Sigmoid colon (tissue), 4 donors: Measurements from ENCODE around the gene NMNAT3.

Experiments used
- EP300 ChIP-seq, 4 donors: sonication (generic); formaldehyde crosslinking; IDR thresholded peaks; one replicate each; pipeline ENCODE4 v1.6.1; 2017; ENCODE audit warnings: antibody characterized with exemption in 4 of 4
- POLR2A ChIP-seq, 2 donors: fragments of 450-650 bp; IDR thresholded peaks; one replicate each; pipeline ENCODE4 v1.6.1; 2016; ENCODE audit warnings: antibody characterized with exemption in 2 of 2, mild to moderate bottlenecking in 2 of 2, moderate library complexity in 2 of 2
- POLR2AphosphoS5 ChIP-seq, 4 donors: sonication (generic); formaldehyde crosslinking; IDR thresholded peaks; one replicate each; pipeline ENCODE4 v1.6.1; 2017; ENCODE audit warnings: antibody characterized with exemption in 4 of 4
- TF ChIP-seq, protein P1 (sequence below), 4 experiments: fragments of 450-650 bp in 3 of 4; fragments of 200-600 bp in 1 of 4; IDR thresholded peaks; one replicate each; pipeline ENCODE4 v1.5.1; 2016 to 2019; ENCODE audit warnings: antibody characterized with exemption in 4 of 4, mild to moderate bottlenecking in 3 of 4, moderate library complexity in 2 of 4

DNA sequence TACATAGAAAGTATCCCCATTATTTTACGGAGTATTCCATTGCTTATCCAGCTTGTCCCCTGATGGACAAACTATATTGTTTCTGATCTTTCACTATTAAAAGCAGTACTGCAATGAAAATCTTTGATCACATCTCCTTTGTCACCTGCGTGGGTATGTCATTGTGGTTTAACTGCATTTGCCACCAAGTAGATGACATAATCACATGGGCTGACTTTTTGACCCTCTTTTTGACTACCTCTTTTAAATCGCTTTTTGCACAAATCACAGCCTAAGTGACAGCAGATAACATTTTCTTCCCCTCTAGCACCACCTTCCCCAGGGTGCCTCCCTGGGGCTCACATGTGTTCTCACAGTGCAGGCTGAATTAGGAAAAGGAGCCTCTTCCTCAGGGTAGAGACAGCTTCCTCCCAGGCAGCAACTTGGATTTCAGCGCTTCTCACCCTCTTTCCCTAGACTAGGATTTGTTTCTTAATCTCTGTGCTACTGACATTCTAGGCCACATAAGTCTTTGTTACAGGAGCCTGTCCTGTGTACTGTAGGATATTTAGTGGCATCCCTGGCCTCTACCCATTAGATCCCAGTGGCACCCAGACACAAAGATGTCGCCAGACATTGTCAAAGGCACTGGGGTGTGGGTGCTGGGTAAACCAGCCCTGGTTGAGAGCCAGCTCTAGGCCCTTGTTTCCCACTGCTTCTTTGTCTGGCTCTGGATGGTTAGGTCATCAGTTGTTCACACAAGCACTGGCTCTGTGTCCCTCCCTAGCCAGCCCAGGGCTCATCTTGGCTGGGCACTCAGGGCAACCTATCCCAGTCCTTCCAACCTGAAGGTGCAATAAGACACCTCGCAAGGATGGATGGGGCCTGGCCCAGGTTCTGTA, 136.9 kb downstream of the NMNAT3 start:
- no peak for TF ChIP-seq POLR2AphosphoS5 (IDR thresholded peaks at IDR 0.05)
- TF ChIP-seq, protein P1, sequence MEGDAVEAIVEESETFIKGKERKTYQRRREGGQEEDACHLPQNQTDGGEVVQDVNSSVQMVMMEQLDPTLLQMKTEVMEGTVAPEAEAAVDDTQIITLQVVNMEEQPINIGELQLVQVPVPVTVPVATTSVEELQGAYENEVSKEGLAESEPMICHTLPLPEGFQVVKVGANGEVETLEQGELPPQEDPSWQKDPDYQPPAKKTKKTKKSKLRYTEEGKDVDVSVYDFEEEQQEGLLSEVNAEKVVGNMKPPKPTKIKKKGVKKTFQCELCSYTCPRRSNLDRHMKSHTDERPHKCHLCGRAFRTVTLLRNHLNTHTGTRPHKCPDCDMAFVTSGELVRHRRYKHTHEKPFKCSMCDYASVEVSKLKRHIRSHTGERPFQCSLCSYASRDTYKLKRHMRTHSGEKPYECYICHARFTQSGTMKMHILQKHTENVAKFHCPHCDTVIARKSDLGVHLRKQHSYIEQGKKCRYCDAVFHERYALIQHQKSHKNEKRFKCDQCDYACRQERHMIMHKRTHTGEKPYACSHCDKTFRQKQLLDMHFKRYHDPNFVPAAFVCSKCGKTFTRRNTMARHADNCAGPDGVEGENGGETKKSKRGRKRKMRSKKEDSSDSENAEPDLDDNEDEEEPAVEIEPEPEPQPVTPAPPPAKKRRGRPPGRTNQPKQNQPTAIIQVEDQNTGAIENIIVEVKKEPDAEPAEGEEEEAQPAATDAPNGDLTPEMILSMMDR (IDR thresholded peaks at IDR 0.05) = no peak
- TF ChIP-seq POLR2A (IDR thresholded peaks at IDR 0.05) = no peak
- no peak for TF ChIP-seq EP300 (IDR thresholded peaks at IDR 0.05)
